MM.1S (cell line): ENCODE measurements around the gene TEX101.

Experiments
- CTCF ChIP-seq: fragments of 300-600 bp; sonication (generic); IDR thresholded peaks from 2 replicates; pipeline ENCODE4 v1.5.1; 2016; ENCODE audit warnings: antibody characterized with exemption, low read length, mixed read lengths
- EZH2 ChIP-seq: fragments of 300-600 bp; sonication (generic); optimal IDR thresholded peaks from 2 replicates; pipeline ENCODE3; 2017; ENCODE audit warnings: low read depth, mild to moderate bottlenecking, antibody characterized with exemption, low read length, mixed read lengths

- TF ChIP-seq CTCF: peak; percentile 87
- TF ChIP-seq EZH2: no peak
These were observed 32.2 kb downstream of the TEX101 start for GRCh38 chr19:43446746-43447489.
